HepG2 (cell line): ENCODE measurements around the gene KRTAP5-8. TPM values are rescaled to one million over a fixed set of nuclear protein-coding genes. Genes with fewer than 3 reads are reported as not detected.
"Not testable (repeated sequence)": the region's sequence is repeated elsewhere in the genome, so short reads cannot be mapped to it uniquely, and the experiment has no call there.

Experiments
- ATAC-seq: fragments of 200-7000 bp; cut with Tn5 transposase; 3 replicates; pipeline ENCODE4 v1.9.1; 2020; ENCODE audit warnings: mild to moderate bottlenecking, moderate library complexity
- BruUV-seq: library from RNA; stranded (reverse); fragments of 400-500 nt; replicated peaks from 2 replicates; lab custom pipeline; 2021; lab: Mats Ljungman, UMichigan
- CTCF ChIA-PET: fragments of 300-600 bp; formaldehyde crosslinking; extraction: SDS; loops from one replicate; lab custom pipeline; 2021; ENCODE audit warnings: low total read pairs, inconsistent platforms, low intra/inter-chr PET ratio; lab: Yijun Ruan, JAX
- POLR2A ChIA-PET: fragments of 350-600 bp; sonication (Branson Sonifier 250); formaldehyde crosslinking; loops from one replicate; lab custom pipeline; 2020; ENCODE audit warnings: antibody characterized with exemption, inconsistent platforms; lab: Yijun Ruan, JAX
- DNase-seq: peaks from one replicate; pipeline ENCODE4 v3.0.0-alpha.2; 2015; ENCODE audit warnings: low spot score
- FAIRE-seq: peaks from 3 replicates; lab custom pipeline; 2011; peaks lifted over from hg19 to GRCh38; lab: Jason Lieb, UNC
- H2AFZ ChIP-seq: one replicate; pipeline ENCODE4 v1.6.1; 2011; ENCODE audit warnings: low read length, inconsistent platforms
- H3K27ac ChIP-seq: fragments of 300-600 bp; 3 replicates; pipeline ENCODE4 v1.8.0; 2011; ENCODE audit warnings: mixed run types, mild to moderate bottlenecking, mixed read lengths, low read length, inconsistent platforms; ENCODE audit not compliant: insufficient read depth; ENCODE audit errors: extremely low read length
- H3K27me3 ChIP-seq, 2 experiments: fragments of 200-600 bp in 1 of 2; 2 replicates in 1 of 2; 3 replicates in 1 of 2; pipeline versions ENCODE4 v1.6.0 to v1.8.0; 2011; ENCODE audit warnings: low read length in 2 of 2, mild to moderate bottlenecking in 2 of 2, moderate library complexity in 2 of 2, inconsistent platforms in 1 of 2; ENCODE audit not compliant: insufficient read depth in 2 of 2, control insufficient read depth in 1 of 2
- H3K36me3 ChIP-seq, 2 experiments: fragments of 200-600 bp in 1 of 2; replicated peaks in 1 of 2; 2 replicates in 1 of 2; 3 replicates in 1 of 2; pipeline versions ENCODE4 v1.5.1 to v1.8.0; 2011; ENCODE audit warnings: low read length in 2 of 2, inconsistent platforms in 1 of 2; ENCODE audit not compliant: insufficient read depth in 2 of 2, control insufficient read depth in 1 of 2
- H3K4me1 ChIP-seq: 2 replicates; pipeline ENCODE4 v1.5.1; 2012; ENCODE audit warnings: low read length, inconsistent platforms; ENCODE audit not compliant: insufficient read depth
- H3K4me2 ChIP-seq: 2 replicates; pipeline ENCODE4 v1.6.0; 2011; ENCODE audit warnings: low read depth, low read length, inconsistent platforms
- H3K4me3 ChIP-seq, 3 experiments: fragments of 200-600 bp in 1 of 3; sonication (generic), shearing (Covaris generic) in 1 of 3; replicated peaks in 1 of 3; 2 replicates each; pipeline ENCODE4 v1.5.1; 2011 to 2016; ENCODE audit warnings: low read length in 3 of 3, inconsistent platforms in 2 of 3, low read depth in 2 of 3, mild to moderate bottlenecking in 2 of 3, control low read depth in 1 of 3, mixed read lengths in 1 of 3; ENCODE audit not compliant: insufficient read depth in 1 of 3
- H3K79me2 ChIP-seq: one replicate; pipeline ENCODE4 v1.6.1; 2011; ENCODE audit warnings: low read length, inconsistent platforms; ENCODE audit not compliant: insufficient read depth
- H3K9ac ChIP-seq: 2 replicates; pipeline ENCODE4 v1.6.0; 2011; ENCODE audit warnings: mild to moderate bottlenecking, low read depth, low read length, inconsistent platforms; ENCODE audit not compliant: insufficient read depth
- H3K9me3 ChIP-seq: 2 replicates; pipeline ENCODE4 v1.5.1; 2012; ENCODE audit warnings: mild to moderate bottlenecking, low read length
- H4K20me1 ChIP-seq: 2 replicates; pipeline ENCODE4 v1.6.0; 2011; ENCODE audit warnings: inconsistent platforms, mild to moderate bottlenecking, low read length, moderate library complexity; ENCODE audit not compliant: insufficient read depth
- SP4 ChIP-seq: sonication (generic); formaldehyde crosslinking; IDR thresholded peaks from 2 replicates; pipeline ENCODE4 v1.8.1; 2023; ENCODE audit warnings: mild to moderate bottlenecking, missing genetic modification reagents
- WGBS: methylation state at CpG from one replicate; pipeline ENCODE4 v1.1.6; 2017; ENCODE audit warnings: low lambda C conversion rate; 5-methylcytosine and 5-hydroxymethylcytosine counted together
- in situ Hi-C: cut with HindIII; loops from 2 replicates; pipeline ENCODE4 v1.10.0; 2017; ENCODE audit warnings: low pct_unique_long_range_greater_than_20kb; ENCODE audit not compliant: extremely low pct_ligation_motif_present
- intact Hi-C: fragments of 100-400 bp; cut with micrococcal nuclease; formaldehyde crosslinking; loops from one replicate; pipeline ENCODE4 v1.10.0; 2022; ENCODE audit not compliant: unreplicated experiment
- polyA plus RNA-seq, 8 experiments: library from polyadenylated mRNA; depleted of rRNA in 3 of 8; stranded (reverse) in 7 of 8; unstranded in 1 of 8; fragments of >200 nt; fragmentation: Illumina TruSeq in 4 of 8; extraction: Trizol in 4 of 8; gene quantifications; 2 replicates each; pipeline versions ENCODE4 v1.2.1 to v1.2.3, GENCODE V29; 2011 to 2016; ENCODE audit warnings: low read depth in 4 of 8, missing spikeins in 1 of 8, mixed read lengths in 1 of 8; ENCODE audit not compliant: insufficient read depth in 1 of 8
- total RNA-seq, 5 experiments: library from RNA; depleted of rRNA; stranded (reverse); fragments of >200 nt; fragmentation: Illumina TruSeq; extraction: Trizol; gene quantifications; 2 replicates each; pipeline ENCODE4 v1.2.3, GENCODE V29; 2016; ENCODE audit warnings: low read depth in 1 of 5
- TF ChIP-seq, protein P1 (sequence below): sonication (generic); formaldehyde crosslinking; IDR thresholded peaks from 2 replicates; pipeline ENCODE4 v1.5.1; 2020; ENCODE audit warnings: mild to moderate bottlenecking, missing genetic modification reagents, moderate library complexity

The KRTAP5-8 gene
- total and polyA plus RNA-seq, 2 of the 13 experiments (the other 11 are each of a cell fraction or from before 2014, with no cell fraction given), result 0.20 TPM; not detected in 1

DNA sequence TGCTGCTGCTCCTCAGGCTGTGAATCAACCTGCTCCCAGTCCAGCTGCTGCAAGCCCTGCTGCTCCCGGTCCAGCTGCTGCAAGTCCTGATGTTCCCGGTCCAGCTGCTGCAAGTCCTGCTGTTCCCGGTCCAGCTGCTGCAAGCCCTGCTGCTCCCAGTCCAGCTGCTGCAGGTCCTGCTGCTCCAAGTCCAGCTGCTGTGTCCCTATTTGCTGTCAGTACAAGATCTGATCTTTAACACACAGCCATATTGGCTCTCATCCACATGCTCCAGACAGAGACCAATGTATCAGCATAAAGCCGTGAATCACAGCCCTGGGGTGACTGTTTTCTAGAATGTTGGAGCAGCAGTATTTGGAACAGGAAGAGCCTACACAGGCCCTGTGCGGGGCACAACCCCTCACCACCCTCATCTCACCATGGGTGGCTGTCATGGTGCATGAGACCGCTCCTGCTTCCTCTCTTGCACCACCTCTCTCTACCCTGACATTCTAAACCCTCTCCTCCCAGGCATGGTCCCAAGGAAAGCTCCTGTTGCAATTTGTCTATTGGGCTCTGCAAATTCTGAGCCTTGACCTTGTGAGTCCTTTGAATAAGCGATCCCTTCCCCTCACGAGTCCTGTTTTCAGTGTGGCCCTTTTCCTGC is 31.0 kb downstream of the KRTAP5-8 start (continued):
- TF ChIP-seq, protein P1, sequence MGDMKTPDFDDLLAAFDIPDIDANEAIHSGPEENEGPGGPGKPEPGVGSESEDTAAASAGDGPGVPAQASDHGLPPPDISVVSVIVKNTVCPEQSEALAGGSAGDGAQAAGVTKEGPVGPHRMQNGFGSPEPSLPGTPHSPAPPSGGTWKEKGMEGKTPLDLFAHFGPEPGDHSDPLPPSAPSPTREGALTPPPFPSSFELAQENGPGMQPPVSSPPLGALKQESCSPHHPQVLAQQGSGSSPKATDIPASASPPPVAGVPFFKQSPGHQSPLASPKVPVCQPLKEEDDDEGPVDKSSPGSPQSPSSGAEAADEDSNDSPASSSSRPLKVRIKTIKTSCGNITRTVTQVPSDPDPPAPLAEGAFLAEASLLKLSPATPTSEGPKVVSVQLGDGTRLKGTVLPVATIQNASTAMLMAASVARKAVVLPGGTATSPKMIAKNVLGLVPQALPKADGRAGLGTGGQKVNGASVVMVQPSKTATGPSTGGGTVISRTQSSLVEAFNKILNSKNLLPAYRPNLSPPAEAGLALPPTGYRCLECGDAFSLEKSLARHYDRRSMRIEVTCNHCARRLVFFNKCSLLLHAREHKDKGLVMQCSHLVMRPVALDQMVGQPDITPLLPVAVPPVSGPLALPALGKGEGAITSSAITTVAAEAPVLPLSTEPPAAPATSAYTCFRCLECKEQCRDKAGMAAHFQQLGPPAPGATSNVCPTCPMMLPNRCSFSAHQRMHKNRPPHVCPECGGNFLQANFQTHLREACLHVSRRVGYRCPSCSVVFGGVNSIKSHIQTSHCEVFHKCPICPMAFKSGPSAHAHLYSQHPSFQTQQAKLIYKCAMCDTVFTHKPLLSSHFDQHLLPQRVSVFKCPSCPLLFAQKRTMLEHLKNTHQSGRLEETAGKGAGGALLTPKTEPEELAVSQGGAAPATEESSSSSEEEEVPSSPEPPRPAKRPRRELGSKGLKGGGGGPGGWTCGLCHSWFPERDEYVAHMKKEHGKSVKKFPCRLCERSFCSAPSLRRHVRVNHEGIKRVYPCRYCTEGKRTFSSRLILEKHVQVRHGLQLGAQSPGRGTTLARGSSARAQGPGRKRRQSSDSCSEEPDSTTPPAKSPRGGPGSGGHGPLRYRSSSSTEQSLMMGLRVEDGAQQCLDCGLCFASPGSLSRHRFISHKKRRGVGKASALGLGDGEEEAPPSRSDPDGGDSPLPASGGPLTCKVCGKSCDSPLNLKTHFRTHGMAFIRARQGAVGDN, result peak; percentile 50
- no peak for TF ChIP-seq SP4 (CRISPR knock-in tag)

DNA sequence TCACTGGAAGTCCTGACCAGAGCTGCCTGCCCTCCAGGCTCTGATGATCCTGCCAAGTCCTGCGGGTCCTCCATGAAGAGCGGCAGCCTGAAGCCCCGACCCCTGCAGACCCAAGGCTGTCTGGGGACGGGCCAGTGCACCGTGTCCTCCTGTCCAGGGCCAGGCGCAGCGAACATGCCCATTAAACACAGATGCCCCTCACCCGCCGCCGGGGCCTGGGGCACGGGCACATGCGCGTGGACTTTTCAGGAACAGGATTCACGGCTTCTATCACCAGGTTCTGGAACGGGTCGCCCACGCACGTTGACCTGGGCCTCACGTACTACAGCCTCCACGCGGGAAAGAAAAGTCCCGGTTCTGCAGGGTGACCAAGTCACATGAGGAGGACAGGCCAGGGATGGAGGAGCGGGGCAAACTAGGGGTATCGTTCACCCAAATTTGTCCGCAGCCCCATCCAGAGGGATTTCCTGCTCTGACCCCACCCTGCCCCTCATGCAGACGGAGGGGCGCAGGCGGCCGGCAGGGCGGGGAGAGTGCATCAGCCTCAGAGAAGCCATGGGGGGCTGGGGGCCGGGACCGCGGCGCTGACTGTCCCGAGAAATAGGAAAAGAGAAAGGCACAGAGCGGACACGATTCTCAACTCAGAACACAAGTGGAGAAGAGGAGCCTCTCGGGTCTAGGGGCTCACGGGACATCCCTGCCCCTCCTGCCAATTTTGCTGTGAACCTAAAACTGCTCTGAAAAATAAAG is 33.5 kb downstream of the KRTAP5-8 start:
- H3K79me2 ChIP-seq, H3K4me3 ChIP-seq, in situ Hi-C loops, ATAC-seq, H3K9me3 ChIP-seq, intact Hi-C loops, H4K20me1 ChIP-seq, FAIRE-seq, CTCF ChIA-PET, H3K27ac ChIP-seq, H3K36me3 ChIP-seq, H3K9ac ChIP-seq, H3K4me2 ChIP-seq, POLR2A ChIA-PET, H2AFZ ChIP-seq, BruUV-seq, DNase-seq: not testable (repeated sequence)
- peaks cover 9 to 49% of the 10 kb centered on the region in 2 experiments; a peak in 4 of 5 replicates for H3K27me3 ChIP-seq
- WGBS, result 65% methylated on average over 23 of the region's 39 CpGs
- peaks cover 43% of the 10 kb centered on the region for H3K4me1 ChIP-seq
- TF ChIP-seq, protein P1, result peak; percentile 11; the same call in 1 of the 2 replicates
